ENCODE measurements around the gene ALLC.
A peak's percentile ranks its signal among the peaks of the same experiment; 100 is the strongest.
"Not testable (repeated sequence)": the region's sequence is repeated elsewhere in the genome, so short reads cannot be mapped to it uniquely, and the experiment has no call there.

The ALLC gene

DNA sequence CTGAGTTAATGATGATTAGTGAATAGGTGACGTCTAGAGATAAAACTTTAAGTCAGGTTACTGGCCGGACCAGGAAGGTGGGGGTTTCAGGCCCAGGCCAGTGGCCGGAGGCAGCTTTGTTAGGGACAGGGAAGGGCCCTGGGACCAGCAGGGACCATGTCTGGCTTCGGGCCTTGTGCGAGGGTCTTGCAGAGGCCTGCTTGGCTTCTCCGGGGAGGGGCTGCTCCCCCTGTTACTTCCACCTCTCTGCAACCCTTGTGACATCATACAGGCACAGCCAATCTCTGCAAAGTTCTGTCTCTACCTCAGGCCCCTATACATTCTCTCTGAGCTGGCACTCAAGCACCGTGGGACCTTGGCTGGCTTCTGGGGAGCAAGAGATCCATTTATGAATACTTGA lies at the start of gene ALLC:
ALLC (plus strand) TSS at position 320 of the 400 bp plus-strand sequence. CDS start 12,958 bp downstream, outside the sequence.
- DNase-seq: no peak

DNA sequence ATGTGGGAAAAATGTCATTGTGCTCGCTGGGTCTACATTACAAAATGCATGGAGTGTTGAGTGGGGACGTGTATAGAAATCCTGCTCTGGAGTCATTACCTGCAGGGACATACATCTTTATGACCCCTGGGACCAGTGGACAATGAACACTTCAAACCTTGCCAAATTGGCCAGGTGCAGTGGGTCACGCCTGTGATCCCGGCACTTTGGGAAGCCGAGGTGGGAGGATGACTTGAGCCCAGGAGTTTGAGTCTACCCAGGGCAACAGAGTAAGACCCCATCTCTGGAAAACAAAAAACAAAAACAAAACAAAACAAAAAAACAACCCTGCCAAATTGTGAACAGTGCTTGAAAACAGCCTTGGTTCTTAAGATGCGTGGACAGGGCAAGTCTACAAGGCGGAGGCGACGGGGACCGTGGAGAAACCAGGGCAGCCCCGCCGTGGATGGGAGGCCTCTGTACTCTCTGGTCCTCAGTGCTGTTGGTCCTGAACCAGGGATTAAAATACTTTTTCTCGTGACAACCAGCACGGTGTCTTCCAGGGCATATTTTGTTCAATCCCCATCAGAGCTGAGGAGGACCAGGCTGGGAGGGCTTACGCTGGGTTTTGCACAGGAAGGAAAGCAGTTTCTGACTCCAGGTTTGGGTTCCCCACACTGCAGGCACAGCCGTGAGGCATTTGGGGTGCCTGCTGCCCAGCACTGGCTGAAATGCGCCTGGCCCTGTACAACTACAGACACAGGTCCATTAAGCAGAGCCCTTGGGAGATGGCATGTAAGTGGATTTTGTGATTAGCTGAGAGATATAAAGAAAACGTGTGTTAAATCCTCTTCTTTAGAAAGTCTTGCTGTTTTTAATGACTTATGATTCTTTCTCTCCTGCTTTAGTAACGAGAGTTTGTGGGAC lies 49.4 kb upstream of the ALLC start:
- no peak for DNase-seq

DNA sequence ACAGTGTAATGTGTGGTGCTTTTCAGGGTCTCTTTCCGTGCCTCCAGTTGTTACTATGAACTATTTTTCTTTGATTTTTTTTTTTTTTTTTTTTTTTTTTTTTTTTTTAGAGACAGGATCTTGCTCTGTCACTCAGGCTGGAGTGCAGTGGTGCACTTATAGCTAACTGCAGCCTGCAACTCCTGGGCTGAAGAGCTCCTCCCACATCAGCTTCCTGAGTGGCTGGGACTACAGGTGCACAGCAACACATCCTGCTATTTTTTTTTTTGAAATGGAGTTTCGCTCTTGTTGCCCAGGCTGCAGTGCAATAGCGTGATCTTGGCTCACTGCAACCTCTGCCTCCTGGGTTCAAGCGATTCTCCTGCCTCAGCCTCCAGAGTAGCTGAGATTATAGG lies 48.7 kb upstream of the ALLC start:
- peak; percentile 48 for DNase-seq

- no peak for DNase-seq
Observed at GRCh38 chr2:3610415-3610814, 47.6 kb upstream of the ALLC start.

- DNase-seq: no peak
Observed at GRCh38 chr2:3610881-3611505, 47.0 kb upstream of the ALLC start.

GRCh38 chr2:3611589-3611988 lies 46.4 kb upstream of the ALLC start:
- DNase-seq: no peak

GRCh38 chr2:3612639-3613523 lies 45.1 kb upstream of the ALLC start:
- DNase-seq: no peak

- no peak for DNase-seq
Observed at GRCh38 chr2:3613524-3613905, 44.5 kb upstream of the ALLC start.

GRCh38 chr2:3614743-3615142 lies 43.3 kb upstream of the ALLC start:
- DNase-seq: not testable (repeated sequence)

DNA sequence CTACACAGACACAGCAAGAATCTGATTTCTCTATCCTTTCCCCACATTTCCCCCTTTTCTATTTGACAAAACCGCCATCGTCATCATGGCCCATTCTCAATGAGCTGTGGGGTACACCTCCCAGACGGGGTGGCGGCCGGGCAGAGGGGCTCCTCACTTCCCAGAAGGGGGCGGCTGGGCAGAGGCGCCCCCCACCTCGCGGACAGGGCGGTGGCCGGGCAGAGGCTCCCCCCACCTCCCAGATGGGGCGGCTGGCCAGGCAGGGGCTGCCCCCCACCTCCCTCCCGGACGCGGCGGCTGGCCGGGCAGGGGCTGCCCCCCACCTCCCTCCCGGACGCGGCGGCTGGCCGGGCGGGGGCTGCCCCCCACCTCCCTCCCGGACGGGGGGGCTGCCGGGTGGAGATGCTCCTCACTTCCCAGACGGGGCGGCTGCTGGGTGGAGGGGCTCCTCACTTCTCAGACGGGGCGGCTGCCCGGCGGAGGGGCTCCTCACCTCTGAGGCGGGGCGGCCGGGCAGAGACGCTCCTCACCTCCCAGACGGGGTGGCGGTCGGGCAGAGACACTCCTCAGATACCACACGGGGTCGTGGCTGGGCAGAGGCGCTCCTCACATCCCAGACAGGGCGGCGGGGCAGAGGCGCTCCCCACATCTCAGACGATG lies 42.3 kb upstream of the ALLC start:
- DNase-seq: not testable (repeated sequence)

- not testable (repeated sequence) for DNase-seq
Observed at GRCh38 chr2:3616435-3617197, 41.4 kb upstream of the ALLC start.

- no peak for DNase-seq
Observed at GRCh38 chr2:3617198-3617890, 40.7 kb upstream of the ALLC start.

DNA sequence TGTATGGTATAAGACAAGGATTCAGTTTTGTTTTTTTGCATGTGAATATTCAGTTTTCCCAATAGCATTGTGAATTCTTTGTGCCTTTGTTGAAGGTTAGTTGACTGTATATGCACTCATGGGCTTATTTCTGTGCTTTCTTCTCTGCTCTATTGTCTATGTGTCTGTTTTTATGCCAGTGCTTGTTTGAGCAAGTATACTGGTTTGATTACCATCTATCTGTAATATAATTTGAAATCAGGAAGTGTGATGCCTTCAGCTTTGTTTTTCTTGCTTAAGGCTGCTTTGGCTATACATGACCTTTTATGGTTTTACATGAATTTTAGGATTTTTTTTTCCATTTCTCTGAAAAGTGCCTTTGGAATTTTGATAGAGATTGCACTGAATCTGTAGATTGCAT lies 39.6 kb upstream of the ALLC start:
- DNase-seq: no peak

GRCh38 chr2:3619033-3619432 lies 39.0 kb upstream of the ALLC start:
- DNase-seq: no peak

- not testable (repeated sequence) for DNase-seq
Observed at GRCh38 chr2:3619661-3620060, 38.3 kb upstream of the ALLC start.

DNA sequence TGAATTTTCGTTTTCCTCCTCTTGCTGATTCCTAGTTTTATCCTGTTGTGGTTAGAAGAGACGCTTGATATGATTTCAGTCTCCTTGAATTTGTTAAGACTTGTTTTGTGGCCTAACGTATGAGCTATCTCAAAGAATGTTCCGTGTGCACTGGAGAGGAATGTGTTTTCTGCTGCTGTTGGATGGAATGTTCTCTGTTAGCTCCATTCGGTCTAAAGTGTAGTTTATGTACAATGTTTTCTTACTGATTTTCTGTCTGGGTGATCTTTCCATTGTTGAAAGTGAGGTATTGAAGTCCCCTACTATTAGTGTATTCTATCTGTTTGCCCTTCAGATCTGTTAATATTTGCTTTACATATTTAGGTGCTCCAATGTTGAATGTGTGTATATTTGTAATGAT lies 37.2 kb upstream of the ALLC start:
- DNase-seq: no peak

DNA sequence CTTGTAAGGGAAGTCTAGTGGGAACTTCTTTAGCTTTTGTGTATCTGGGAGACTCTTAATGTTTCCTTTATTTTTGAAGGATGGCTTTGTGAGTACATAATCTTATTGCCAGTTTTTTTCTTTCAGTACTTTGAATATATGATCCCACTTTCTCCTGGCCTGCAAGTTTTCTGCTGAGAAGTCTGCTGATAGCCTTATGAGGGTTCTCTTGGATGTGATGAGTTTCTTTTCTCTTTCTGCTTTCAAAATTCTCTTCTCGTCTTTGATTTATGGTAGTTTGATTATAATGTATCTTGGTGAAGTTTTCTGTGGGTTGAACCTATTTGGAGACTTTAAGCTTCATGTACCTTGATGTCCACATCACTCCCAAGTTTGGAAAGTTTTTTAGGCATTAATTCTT lies 35.0 kb upstream of the ALLC start:
- DNase-seq: no peak

DNA sequence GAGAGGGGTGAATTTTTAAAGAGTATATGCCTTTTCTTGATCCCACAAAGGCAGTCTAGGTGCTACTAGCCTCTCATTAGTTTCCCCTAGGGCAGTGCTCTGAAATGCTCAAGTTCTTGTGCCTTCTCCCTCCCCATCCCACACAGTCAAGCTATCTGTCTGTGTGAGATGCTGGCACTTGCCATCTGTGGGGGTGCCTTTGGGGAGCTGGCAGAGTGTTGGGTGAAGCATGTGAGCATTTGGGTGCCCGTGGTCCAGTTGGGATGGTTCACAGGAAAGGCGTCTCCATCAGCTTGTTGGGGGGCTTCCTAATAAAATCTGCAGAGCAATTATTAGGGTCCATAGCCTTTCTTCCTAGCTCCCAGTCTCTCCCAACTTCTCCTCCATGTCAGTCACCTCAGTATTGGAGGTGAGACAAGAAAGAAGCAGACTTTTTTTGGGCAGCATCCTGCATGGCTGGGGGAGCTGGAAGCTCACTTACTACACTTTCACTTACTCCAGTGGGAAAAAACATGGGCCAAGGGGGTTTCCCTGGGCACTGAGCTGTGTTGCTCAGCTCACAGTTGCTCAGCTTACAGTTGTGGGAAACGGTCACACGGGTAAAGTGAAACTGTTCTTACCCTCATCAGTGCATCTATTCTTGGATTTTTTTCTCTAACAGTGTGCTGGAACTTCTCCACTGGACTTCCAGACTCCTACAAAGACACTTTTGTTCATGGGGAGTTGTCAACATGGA lies 33.8 kb upstream of the ALLC start:
- no peak for DNase-seq

DNA sequence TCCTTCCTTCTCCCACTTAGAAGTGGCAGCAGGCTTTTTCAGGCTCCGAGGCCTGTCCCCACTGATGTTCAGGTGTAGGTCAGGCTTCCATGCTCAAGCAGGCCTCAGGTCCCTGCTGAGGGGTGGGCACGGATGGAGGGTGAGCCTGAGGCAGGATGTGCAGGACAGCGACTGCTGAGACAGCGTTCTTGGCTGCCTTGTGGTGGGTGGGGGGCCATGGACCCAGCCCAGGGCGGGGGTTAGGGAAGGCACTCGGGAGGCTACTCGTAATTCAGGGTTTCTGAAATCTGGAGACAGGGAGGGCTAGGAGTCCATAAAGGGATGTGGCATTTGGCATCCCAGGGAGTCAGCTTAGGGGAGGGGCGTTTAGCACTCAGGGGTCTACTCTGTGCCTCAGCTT lies 32.8 kb upstream of the ALLC start:
- no peak for DNase-seq

DNA sequence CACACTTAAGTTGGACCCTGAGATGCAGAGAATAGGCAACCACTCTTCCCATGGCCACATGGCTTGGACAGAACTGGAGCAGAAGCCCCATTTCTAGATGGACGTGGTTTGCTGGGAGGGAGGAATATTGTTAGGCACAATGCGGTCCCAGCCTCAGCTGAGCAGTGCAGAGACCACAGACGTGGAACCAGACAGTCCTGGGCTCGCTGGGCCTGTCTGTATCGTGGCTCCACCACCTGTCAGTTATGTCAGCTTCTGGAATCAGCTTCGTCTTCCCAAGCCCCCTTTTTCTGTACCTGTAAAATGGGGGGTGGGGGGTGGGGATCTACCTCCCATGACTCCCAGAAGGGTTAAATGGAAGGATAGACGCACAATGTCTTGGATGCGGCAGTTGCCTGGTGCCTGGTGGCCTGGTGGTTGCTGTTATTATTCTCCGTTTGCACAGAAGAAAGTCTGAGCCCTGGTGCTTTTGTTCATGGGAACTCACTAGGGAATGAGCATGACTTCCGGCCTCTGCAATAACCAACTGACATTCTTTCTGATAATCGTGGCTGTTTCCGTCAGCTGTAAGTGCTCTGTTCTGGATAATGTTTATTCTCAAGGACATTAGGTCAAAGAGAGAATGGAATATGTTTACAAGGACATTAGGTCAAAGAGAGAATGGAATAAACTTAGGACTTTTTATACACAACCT lies 31.7 kb upstream of the ALLC start:
- no peak for DNase-seq

Data from NCI-H2029 treated with DMSO at 0.1 percent for 48 hours (cell line).